OCI-LY7 (cell line): ENCODE results near the gene MIP. TPM values are rescaled to one million over a fixed set of nuclear protein-coding genes. Genes with fewer than 3 reads are reported as not detected.
A peak's percentile ranks its signal among the peaks of the same experiment; 100 is the strongest.

Experiments
- BruUV-seq: library from RNA; stranded (reverse); fragments of 400-500 nt; replicated peaks from 2 replicates; lab custom pipeline; 2021; lab: Mats Ljungman, UMichigan
- CTCF ChIA-PET: fragments of 300-600 bp; sonication (Branson Sonifier 250); formaldehyde crosslinking; loops from one replicate; lab custom pipeline; 2022; ENCODE audit warnings: antibody characterized with exemption; ENCODE audit not compliant: unreplicated experiment; lab: Charles Lee
- POLR2A ChIA-PET: fragments of 300-600 bp; sonication (Branson Sonifier 250); formaldehyde crosslinking; loops from one replicate; lab custom pipeline; 2022; ENCODE audit warnings: antibody characterized with exemption; lab: Charles Lee
- DNase-seq: peaks from one replicate; pipeline ENCODE4 v3.0.0-alpha.2; 2015; ENCODE audit warnings: low spot score
- H2AFZ ChIP-seq: fragments of 200-600 bp; sonication (generic), shearing (Covaris generic); 2 replicates; pipeline ENCODE4 v1.6.1; 2014; ENCODE audit warnings: mild to moderate bottlenecking, antibody characterized with exemption, low read length, moderate library complexity
- H3K27ac ChIP-seq: fragments of 200-600 bp; sonication (generic); 2 replicates; pipeline ENCODE4 v1.5.1; 2014; ENCODE audit warnings: mixed run types, low read depth, mild to moderate bottlenecking, moderate library complexity, low read length, inconsistent platforms; ENCODE audit not compliant: poor library complexity, severe bottlenecking
- H3K36me3 ChIP-seq: fragments of 200-600 bp; sonication (generic); 2 replicates; pipeline ENCODE4 v1.6.1; 2014; ENCODE audit warnings: mild to moderate bottlenecking, antibody characterized with exemption, low read length, moderate library complexity, mixed read lengths; ENCODE audit not compliant: insufficient read depth
- H3K4me1 ChIP-seq: fragments of 200-600 bp; sonication (generic); 2 replicates; pipeline ENCODE4 v1.5.1; 2014; ENCODE audit warnings: mild to moderate bottlenecking, low read length; ENCODE audit not compliant: insufficient read depth, poor library complexity, severe bottlenecking
- H3K4me2 ChIP-seq: fragments of 200-600 bp; sonication (generic); 2 replicates; pipeline ENCODE4 v1.6.1; 2014; ENCODE audit warnings: mild to moderate bottlenecking, low read length
- H3K4me3 ChIP-seq: fragments of 200-600 bp; sonication (generic); 2 replicates; pipeline ENCODE4 v1.5.1; 2014; ENCODE audit warnings: mild to moderate bottlenecking, low read depth, low read length; ENCODE audit not compliant: poor library complexity, severe bottlenecking
- H3K79me2 ChIP-seq: fragments of 200-600 bp; sonication (generic); 2 replicates; pipeline ENCODE4 v1.6.1; 2016; ENCODE audit warnings: low read depth, mild to moderate bottlenecking, low read length, moderate library complexity, mixed read lengths; ENCODE audit not compliant: insufficient read depth
- H3K9me2 ChIP-seq: fragments of 200-600 bp; sonication (generic); 2 replicates; pipeline ENCODE4 v1.6.1; 2016; ENCODE audit warnings: mild to moderate bottlenecking, low read length, mixed read lengths; ENCODE audit not compliant: insufficient read depth
- H3K9me3 ChIP-seq: fragments of 200-600 bp; sonication (generic); 2 replicates; pipeline ENCODE4 v1.6.1; 2014; ENCODE audit warnings: mild to moderate bottlenecking, mixed run types, low read length, mixed read lengths
- H4K20me1 ChIP-seq: fragments of 200-600 bp; sonication (generic); 2 replicates; pipeline ENCODE4 v1.6.1; 2014; ENCODE audit warnings: mild to moderate bottlenecking, antibody characterized with exemption, low read length, moderate library complexity, mixed read lengths; ENCODE audit not compliant: insufficient read depth
- EZH2phosphoT487 ChIP-seq: fragments of 200-600 bp; sonication (generic); IDR thresholded peaks from 2 replicates; pipeline ENCODE4 v1.6.1; 2018; ENCODE audit warnings: low read depth, borderline replicate concordance, mild to moderate bottlenecking, mixed run types, antibody characterized with exemption, low read length, moderate library complexity, mixed read lengths
- intact Hi-C: fragments of 100-400 bp; cut with micrococcal nuclease; formaldehyde crosslinking; loops from one replicate; pipeline ENCODE4 v1.10.0; 2022; ENCODE audit not compliant: unreplicated experiment
- total RNA-seq, 2 experiments: library from RNA; depleted of rRNA in 1 of 2; stranded (reverse); fragments of >200 nt in 1 of 2; shearing (Covaris generic) in 1 of 2; gene quantifications; 2 replicates each; pipeline ENCODE4 v1.2.3, GENCODE V29; 2014 to 2022
- TF ChIP-seq, protein P1 (sequence below): fragments of 200-600 bp; sonication (generic); conservative IDR thresholded peaks from 2 replicates; pipeline ENCODE4 v1.5.1; 2014; ENCODE audit warnings: mild to moderate bottlenecking, antibody characterized with exemption, low read length, moderate library complexity, mixed read lengths

The MIP gene
- total RNA-seq, 2 experiments from 2014 or later: 0.57 TPM; not detected in 1

DNA sequence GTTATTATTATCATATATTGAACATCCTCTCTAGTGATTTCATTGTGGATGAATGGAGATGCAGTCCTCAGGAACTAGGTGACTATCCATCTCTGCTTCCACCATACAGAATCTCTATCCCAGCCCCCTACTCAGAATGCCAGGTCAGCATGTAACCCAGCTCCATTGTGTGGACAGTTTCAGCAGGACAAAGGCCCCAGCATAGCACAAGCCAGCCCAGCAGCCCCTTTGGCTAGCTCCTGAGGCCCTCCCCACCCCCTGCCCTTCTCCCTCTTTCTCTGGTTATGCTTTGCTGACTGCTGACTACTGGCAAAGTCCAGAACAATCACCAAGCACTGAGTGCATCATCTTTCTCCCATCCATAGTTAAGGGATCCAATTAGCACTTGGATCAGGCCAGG is 8.1 kb upstream of the MIP start:
- BruUV-seq: no TSS peak
- Histone ChIP-seq H3K4me2 (no peak overlapping the region), H3K9me3 (no peaks in the 10 kb centered on the region), H3K27ac (no peak overlapping the region), H2AFZ (peak overlapping the region; percentile 87; the same call in 1 of the 2 replicates), H3K79me2 (no peaks in the 10 kb centered on the region), H3K9me2 (no peaks in the 10 kb centered on the region), H3K4me3 (no peak overlapping the region), H3K4me1 (peaks cover 49% of the 10 kb centered on the region), H4K20me1 (no peaks in the 10 kb centered on the region), H3K36me3 (no peaks in the 10 kb centered on the region)
- TF ChIP-seq EZH2phosphoT487: no peak
- TF ChIP-seq, protein P1, sequence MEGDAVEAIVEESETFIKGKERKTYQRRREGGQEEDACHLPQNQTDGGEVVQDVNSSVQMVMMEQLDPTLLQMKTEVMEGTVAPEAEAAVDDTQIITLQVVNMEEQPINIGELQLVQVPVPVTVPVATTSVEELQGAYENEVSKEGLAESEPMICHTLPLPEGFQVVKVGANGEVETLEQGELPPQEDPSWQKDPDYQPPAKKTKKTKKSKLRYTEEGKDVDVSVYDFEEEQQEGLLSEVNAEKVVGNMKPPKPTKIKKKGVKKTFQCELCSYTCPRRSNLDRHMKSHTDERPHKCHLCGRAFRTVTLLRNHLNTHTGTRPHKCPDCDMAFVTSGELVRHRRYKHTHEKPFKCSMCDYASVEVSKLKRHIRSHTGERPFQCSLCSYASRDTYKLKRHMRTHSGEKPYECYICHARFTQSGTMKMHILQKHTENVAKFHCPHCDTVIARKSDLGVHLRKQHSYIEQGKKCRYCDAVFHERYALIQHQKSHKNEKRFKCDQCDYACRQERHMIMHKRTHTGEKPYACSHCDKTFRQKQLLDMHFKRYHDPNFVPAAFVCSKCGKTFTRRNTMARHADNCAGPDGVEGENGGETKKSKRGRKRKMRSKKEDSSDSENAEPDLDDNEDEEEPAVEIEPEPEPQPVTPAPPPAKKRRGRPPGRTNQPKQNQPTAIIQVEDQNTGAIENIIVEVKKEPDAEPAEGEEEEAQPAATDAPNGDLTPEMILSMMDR: no peak
- intact Hi-C loops: no loop called here
- CTCF ChIA-PET: no interaction called here
- POLR2A ChIA-PET: interaction anchor here (0.9 to 7.4 kb wide), 8 partner anchors 14 to 236 kb away, joined by 3 to 98 read pairs (median 13); partner anchors contain the start of genes CNPY2, IL23A, PAN2 and STAT2
- no peak for DNase-seq

DNA sequence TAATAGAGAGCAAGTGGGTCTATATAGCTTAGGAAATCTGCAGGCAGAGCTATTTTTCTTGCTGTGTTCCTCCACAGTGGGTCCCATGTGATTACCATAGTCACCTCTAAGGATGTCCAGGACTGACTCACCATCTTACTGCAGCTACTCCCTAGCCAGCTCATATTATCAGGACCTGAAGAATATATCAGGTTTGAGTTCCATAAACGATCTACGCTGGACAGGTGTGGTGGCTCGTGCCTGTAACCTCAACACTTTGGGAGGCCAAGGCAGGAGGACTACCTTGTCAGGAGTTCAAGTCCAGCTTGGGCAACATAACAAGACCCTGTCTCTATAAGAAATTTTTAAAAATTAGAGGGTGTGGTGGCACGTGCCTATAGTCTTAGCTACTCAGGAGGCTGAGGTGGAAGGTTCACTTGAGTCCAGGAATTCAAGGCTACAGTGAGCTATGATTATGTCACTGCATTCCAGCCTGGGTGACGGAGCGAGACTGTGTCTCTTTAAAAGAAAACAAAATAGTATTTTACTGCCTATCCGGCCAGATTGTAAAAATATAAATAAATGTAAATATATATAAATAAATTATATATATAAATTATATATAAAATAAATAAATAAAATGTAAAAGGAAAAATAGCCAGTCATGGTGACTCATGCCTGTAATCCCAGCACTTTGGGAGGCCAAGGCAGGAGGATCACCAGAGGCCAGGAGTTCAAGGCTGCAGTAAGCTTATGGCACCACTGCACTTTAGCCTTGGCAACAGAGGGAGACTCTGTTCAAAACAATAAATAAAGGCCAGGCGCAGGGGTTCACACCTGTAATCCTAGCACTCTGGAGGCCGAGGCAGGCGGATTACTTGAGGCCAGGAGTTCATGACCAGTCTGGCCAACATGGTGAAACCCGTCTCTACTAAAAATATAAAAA is 7.0 kb upstream of the MIP start:
- Histone ChIP-seq H3K9me2 (no peaks in the 10 kb centered on the region), H3K27ac (peak overlapping the region; percentile 96), H2AFZ (peak overlapping the region; percentile 98; the same call in 1 of the 2 replicates), H3K4me1 (peaks cover 49% of the 10 kb centered on the region), H3K4me3 (no peak overlapping the region), H4K20me1 (no peaks in the 10 kb centered on the region), H3K79me2 (no peaks in the 10 kb centered on the region), H3K4me2 (peak overlapping the region; percentile 70; the same call in 1 of the 2 replicates), H3K36me3 (no peaks in the 10 kb centered on the region), H3K9me3 (no peaks in the 10 kb centered on the region)
- no peak for DNase-seq
- intact Hi-C loops: loop anchor here (2.0 kb wide), 1 partner anchor 87 kb away; no protein-coding TSS in a partner anchor
- CTCF ChIA-PET: interaction anchor here (0.6 to 1.2 kb wide), 7 partner anchors 8 to 342 kb away, joined by 3 to 4 read pairs (median 3); partner anchors contain the start of genes CNPY2 and STAT2
- TF ChIP-seq, protein P1: no peak
- TF ChIP-seq EZH2phosphoT487: no peak
- POLR2A ChIA-PET: interaction anchor here (0.6 to 7.4 kb wide), 15 partner anchors 12 to 342 kb away, joined by 3 to 98 read pairs (median 6); partner anchors contain the start of genes CNPY2, IL23A, PAN2 and RNF41
- BruUV-seq: no TSS peak
